IPS-NIHi7 (cell line): ENCODE data around the gene RANBP3.

Experiments
- DNase-seq: peaks from one replicate; pipeline ENCODE4 v3.0.0; 2012; ENCODE audit warnings: mixed read lengths; ENCODE audit errors: extremely low spot score

RANBP3 gene

DNA sequence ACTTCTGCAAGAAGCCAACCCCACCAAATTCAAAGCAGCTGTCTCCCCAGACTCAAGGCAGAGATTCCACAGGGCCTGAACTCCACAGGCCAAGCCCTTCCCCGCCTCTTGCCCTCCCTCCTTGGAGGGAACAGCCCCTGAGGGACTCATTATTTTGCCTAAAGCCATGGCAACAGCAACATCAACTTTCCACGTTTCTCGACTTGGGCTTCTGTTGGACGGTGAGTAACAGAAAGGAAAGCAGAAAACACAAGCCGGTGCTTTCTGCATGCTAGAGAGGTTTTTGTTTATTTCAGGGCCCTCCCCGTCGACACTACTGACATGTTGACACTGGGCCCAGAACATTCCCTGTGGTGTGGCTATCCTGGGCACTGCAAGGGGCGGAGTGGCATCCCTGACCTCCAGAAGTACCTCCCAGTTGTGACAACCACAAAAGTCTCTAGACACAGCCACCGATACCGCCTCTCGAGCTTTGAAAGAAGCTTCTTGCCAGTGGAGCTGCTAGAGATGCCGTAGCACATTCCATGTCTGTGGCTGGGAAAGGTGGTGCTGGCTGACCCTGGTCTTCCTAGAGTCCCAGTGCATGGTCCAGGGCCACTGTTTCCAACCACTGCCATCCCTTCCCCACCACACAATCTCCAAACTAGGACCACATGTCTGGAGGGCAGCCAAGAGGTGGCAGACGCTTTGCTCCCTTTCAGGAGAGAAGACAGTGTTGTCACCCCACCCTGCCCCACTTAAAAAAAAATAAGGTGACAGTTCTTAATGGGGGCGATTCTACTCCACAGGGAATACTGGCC lies 51.1 kb downstream of the RANBP3 start:
- DNase-seq = no peak

GRCh38 chr19:5925830-5926427 lies 52.0 kb downstream of the RANBP3 start:
- DNase-seq = no peak

GRCh38 chr19:5923356-5923755 lies 54.6 kb downstream of the RANBP3 start:
- no peak for DNase-seq

DNA sequence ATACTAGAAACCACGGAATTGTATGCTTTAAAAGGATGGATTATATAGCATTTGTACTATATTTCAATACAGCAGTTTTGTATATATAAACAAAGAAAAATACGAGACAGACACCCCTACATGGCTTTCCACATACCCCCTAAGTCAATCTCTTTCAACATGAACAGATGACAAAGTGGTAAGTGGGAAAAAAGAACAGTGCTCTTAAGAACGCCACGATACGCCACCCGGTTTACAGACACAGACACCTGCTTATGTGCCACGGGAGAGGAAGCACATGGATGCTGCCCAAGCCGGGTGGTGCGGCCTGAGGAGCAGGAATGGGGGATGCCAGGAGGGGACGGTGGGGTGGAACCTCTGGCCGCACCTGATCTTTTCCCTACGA lies 55.8 kb downstream of the RANBP3 start:
- no peak for DNase-seq

DNA sequence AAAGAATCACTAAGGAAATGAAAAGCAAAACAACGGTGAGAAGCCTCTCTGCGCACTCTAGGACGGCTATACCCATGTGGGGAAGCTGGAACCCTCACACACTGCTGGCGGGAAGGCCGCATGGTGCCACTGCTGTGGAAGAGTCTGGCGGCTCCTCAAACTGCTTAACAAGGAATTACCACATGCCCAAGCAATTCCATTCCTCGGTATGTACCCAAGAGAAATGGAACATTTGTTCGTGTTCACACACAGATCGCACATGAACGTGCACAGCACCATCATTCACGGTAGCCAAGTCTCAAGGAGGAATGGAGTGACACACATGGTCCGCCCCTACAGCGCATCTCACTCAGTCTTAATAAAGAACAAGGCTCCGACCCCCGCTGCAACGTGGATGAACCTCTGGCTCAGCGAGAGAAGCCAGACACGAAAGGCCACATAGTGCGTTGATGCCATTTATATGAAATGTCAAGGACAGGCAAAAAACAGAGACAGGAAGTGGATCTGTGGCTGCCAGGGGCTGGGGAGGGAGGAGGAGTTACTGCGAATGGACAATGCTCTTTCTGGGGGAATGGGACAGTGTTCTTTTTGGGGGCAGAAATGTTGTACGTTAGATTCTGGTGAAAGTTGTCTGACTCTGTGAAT lies 56.3 kb downstream of the RANBP3 start:
- no peak for DNase-seq

GRCh38 chr19:5918463-5919079 lies 59.4 kb downstream of the RANBP3 start:
- DNase-seq = no peak

- DNase-seq = no peak
Observed at GRCh38 chr19:5917431-5918107, 60.4 kb downstream of the RANBP3 start.

DNA sequence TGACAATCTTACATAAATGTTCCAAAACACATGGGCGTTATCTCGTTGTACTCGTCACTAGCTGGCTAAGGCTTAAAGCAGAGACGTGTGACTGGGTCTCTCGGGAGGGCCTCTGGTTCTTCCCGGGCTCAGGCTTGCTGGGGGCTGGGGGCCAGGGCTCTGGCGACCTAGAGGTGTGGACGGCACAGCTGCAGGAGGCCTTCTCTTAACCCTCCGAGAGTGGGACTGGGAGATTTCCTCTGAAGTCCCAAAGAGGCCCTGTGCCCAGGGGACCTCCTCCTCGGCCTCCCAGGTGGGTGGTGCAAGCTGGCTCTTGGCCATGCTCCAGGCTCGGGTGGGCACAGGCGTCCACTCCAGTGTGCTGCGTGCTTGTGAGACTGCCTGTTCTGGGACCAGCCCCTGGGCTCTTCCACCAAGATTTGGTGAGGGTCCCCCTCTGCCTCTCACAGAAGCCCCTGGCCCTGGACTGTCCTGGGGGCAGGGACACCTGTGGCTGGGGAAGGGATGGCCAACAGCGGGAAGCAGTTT lies 61.7 kb downstream of the RANBP3 start:
- DNase-seq = no peak

DNA sequence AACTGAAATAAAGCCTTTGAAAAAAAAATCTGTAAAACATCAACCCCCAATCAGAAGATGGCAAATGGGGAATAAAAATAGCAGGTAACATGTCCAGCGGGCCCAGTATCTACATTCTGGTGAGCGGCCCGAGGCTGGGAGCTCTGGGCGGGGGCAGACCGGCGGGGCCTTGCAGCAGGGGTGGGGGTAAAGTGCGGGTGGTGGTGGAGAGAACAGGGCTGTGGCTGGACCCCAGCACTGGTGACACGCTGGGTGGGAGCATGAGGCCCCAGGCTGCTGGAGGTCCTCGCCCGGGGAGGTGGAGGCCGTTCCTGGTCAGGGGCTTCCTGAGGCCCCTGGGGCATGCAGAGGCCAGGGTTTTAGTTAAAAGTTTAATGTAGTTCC lies 62.2 kb downstream of the RANBP3 start:
- no peak for DNase-seq

GRCh38 chr19:5914946-5915781 lies 62.8 kb downstream of the RANBP3 start:
- no peak for DNase-seq

GRCh38 chr19:5914358-5914774 lies 63.6 kb downstream of the RANBP3 start:
- DNase-seq = no peak

DNA sequence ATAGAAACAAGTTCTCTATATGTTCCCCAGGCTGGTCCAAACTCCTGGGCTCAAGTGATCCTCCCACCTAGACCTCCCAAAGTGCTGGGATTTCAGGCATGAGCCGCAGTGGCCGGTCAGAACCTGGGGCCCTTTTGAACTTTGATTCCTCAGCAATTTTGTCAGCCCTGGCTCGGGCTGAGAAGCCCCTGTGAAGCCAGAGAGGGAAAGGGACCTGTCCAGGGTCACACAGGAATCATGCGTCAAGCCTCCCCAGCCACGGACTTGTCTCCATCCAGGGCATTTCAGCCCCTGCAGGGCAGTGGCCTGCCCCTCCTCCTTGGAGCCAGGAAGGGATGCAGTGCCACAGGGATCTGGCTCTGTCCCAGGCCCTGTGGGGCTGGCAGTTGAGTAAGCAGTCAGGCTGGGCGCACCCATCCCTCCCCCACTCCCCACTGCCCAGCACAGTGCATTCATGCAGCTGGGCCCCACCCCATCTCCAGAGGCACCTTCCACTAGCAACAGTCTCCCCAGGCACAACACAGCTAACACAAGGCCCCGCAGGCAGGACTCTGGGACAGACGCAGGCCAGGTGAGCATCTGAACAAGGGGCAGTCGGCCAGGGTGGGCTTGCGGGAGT lies 64.1 kb downstream of the RANBP3 start, which contains the start of gene CAPS:
CAPS (plus strand) TSS at position 516 of the 619 bp plus-strand sequence. CDS start 153 bp downstream, outside the sequence.
- DNase-seq = no peak

- no peak for DNase-seq
Observed at GRCh38 chr19:5911366-5911765, 66.6 kb downstream of the RANBP3 start.

- no peak for DNase-seq
Observed at GRCh38 chr19:5910638-5910907, 67.4 kb downstream of the RANBP3 start.

DNA sequence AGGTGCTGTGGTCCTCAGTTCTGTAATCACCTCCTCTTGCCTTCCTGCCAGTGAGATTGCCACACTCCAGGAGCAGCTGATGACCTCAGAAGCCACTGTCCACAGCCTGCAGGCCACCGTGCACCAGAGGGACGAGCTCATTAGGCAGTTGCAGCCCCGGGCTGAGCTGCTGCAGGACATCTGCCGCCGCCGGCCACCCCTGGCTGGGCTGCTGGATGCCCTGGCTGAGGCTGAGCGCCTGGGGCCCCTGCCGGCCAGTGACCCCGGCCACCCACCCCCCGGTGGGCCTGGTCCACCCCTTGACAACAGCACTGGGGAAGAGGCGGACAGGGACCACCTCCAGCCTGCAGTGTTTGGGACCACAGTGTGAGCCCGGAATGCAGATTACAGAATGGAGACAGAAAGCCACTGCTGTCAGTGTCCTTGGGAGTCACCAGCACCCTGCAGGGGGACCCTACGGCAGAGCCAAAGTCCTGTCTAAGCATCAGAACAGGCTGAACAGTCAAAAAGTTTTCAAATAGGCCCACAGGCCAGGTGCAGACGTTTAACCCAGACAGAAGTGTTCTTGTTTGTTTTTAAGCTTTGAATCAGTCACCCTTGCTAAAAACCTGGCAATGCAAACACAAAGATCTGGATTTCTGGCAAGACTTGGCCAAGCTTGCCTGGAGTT lies 69.0 kb downstream of the RANBP3 start:
- DNase-seq = no peak

DNA sequence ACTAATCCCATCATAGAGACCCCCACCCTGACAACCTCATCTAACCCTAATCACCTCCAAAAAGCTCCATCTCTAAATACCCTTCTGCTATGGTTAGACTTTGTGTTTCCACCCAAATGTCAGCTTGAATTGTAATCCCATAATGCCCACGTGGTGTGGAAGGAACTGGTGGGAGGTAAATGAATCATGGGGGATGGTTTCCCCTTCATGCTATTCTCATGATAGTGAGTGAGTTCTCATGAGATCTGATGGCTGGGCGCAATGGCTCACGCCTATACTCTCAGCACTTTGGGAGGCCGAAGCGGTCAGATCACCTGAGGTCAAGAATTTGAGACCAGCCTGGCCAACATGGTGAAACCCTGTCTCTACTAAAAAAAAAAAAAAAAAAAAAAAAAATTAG lies 70.7 kb downstream of the RANBP3 start:
- no peak for DNase-seq

GRCh38 chr19:5905114-5905778 lies 72.7 kb downstream of the RANBP3 start:
- no peak for DNase-seq

DNA sequence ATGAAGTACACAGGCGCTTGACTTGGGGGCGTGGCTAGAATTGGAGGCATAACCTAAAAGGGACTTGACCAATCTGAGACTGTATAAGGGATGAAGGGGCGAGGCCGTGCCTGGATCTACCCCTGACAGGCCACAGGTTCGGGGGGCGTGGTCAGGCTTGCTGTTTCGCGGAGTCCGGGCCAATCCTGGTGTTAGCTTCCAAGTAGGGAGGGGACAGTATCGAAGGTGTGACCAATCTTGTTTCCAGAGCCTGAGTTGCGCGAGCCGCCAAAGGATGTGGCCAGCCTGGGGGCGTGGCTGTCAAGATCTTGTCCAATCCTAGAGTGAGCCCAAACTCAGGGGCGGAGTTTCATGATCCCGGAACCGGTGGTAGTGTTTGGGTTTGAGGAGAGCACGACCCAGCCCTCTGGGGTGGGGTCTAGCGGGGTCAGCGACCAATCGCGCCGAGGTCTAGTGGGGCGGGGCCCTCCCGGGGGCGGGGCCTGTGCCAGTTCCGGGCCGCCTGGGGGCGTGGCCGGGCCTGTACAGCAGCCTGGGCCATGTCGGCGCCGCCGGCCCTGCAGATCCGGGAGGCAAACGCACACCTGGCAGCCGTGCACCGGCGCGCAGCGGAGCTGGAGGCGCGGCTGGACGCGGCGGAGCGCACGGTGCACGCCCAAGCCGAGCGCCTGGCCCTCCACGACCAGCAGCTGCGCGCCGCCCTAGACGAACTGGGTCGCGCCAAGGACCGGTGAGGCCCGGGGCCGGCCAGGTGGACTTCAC lies 73.4 kb downstream of the RANBP3 start, which contains the start of gene VMAC:
VMAC (plus strand) TSS at position 521 of the 762 bp plus-strand sequence; CDS start at position 540, 19 bp downstream.
- peak; percentile 99 for DNase-seq
